GM21576 (cell line): ENCODE measurements around the gene LEMD1.
A peak's percentile ranks its signal among the peaks of the same experiment; 100 is the strongest.

ENCODE experiments used
- ATAC-seq: cut with Tn5 transposase; IDR thresholded peaks from one replicate; pipeline ENCODE4 v1.9.1; 2021; ENCODE audit warnings: mild to moderate bottlenecking, moderate library complexity; ENCODE audit not compliant: unreplicated experiment

LEMD1 gene

GRCh38 chr1:205357567-205357966 is 64.3 kb downstream of the LEMD1 start:
- no peak for ATAC-seq

DNA sequence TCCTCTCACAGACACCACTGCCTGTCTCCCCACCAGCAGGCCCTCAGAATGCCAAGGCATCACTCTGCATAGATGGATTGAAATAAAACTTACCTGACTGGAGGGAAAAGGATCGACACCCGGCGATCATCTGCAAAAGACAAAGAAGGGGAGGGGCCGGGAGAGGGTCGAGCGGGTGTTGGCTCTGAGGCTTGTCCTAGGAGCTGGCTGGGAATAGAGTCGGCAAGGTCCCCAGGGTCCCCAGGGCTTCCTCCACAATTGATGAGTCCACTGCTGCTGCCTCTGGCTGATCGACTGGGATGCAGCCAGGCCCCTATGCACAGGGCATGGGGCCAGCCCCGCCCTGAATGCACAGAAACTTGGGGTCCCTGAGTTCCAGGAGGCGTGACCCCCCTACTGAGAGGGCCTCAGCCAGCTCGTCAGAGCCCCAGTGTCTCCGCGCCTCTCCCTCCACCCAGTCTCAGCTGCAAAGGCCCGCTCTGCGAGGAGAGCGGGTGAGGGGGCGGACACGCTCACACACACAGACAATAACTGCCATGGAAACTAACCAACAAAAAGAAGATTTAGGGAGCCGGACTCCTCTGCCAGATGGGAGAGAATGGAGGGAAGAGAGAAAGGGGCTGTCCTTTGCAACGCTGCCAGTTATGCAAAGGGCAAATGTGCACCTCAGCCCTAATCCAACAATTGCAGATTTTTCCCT is 65.3 kb downstream of the LEMD1 start, which contains the start of gene KLHDC8A:
Gene KLHDC8A, minus strand, starts transcription at position 483 of the 700 bp plus-strand sequence. CDS start 13,318 bp downstream, outside the sequence.
- no peak for ATAC-seq

DNA sequence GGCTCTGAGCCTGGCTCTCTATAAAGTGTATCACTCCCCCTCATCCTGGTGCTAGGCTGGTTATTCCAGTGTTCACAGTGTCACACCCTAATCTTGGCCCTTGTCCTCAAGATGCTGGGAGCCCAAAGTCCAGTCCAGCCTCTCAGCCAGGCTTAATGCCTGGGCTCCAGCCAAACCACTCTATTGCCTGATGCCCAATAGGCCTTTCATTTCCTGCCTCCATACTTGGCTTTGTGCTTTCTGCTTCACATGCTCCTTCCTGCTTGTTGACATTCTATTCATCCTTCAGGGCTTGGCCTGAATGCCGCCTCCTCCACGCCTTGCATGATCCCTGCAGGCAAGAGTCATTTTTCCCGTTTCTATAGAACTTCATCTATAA is 66.8 kb downstream of the LEMD1 start:
- no peak for ATAC-seq

- ATAC-seq, result no peak
Measured at GRCh38 chr1:205354259-205355074, 67.4 kb downstream of the LEMD1 start.

DNA sequence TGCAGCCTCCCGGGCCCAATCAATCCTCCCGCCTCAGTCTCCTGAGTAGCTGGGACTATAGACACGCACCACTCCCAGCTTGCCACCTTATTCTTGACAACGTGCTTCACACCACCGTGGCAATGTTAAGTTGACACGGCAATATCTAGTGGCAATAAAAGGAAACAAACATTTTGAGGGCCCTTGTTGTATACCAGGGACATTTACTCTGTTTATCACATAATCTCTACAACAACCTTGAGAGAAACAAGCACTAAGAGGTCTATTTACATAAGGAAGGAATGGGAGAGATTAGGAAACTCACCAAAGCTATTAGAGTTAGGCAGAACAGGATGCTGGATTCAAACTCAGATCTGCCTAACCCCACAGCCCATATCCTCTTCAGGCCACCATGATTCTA is 68.2 kb downstream of the LEMD1 start:
- no peak for ATAC-seq

DNA sequence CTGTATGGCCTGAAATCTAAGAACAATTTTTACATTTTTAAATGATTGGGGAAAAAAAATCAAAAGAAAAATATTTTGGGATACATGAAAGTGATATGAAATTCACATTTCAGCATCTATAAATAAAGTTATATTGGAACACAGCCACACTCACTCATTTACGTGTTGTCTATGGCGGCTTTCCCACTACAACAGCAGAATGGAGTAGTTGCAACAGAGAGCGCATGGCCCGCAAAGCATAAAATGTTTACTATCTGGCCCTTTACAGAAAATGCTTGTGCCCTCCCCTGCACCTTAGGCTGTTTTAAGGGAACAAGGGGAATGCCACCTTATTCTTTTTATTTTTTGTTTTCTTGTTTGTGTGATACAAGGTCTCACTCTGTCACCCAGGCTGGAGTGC is 68.7 kb downstream of the LEMD1 start:
- ATAC-seq, result no peak

DNA sequence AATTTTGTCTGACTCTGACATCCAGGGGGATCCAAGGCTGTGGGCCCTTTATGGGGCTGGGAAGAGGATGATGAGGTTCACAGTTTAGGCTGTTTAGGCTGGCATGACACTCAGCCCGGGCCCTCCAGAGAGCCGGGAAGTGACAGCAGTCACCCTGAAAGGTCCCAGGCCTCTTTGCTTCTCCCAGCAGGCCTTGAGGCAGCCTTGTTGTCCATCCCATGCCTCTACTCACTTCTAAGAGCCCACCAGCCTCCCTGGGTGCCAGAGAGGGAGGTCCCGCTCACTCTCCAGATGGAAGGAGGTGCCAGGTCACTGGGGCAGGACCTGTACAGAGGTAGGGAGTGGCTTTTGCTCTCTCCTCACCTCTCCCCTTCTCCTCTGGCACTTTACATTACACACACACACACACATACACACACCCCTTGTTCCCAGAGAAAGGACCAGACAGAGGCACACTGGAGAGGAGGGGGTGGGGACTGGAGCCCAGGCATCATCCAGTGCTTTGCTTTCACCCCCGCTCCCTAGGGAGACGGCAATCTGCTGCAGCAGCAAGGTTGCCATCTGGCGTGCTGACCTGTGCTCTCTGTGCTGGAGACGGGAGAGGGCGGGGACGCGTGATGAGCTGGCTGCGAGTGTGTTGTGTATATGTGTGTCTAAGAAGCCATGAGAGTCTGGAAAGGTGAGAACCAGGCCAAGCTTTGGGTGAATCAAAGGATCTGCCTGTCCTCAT is 69.7 kb downstream of the LEMD1 start:
- no peak for ATAC-seq

- ATAC-seq, result no peak
Measured at GRCh38 chr1:205350691-205351141, 71.1 kb downstream of the LEMD1 start.

GRCh38 chr1:205350124-205350523 is 71.7 kb downstream of the LEMD1 start:
- no peak for ATAC-seq

- ATAC-seq, result no peak
Measured at GRCh38 chr1:205348554-205349487, 73.0 kb downstream of the LEMD1 start.

DNA sequence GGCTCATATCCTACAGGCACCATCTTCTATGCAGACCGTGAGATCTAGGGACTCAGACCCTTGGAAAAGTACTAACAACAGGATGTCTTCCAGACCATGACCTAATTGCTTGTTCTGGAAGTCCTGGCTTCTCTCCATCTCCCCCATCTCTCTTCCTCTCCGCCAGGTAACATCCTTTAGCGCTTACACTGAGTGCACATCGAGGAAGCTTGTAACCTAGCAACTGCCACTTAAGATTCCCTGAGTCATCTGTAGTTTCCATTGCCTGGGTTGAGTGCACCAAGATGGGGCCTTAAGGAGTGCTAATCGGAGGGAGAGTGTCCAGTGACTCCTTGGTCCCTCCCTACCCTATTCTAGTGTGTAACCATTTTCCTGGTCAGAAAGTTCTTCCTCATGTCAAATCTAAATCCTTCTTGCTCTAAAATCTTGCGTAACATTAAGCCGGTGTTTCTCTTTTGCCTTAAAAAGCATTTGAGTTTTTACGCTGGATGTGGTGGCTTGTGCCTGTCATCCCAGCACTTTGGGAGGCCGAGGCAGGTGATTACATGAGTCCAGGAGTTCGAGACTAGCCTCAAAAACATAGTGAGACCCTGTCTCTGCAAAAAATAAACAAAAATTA is 74.8 kb downstream of the LEMD1 start:
- ATAC-seq, result no peak

GRCh38 chr1:205345761-205346160 is 76.1 kb downstream of the LEMD1 start:
- ATAC-seq, result no peak

- ATAC-seq, result no peak
Measured at GRCh38 chr1:205344066-205344928, 77.6 kb downstream of the LEMD1 start.

GRCh38 chr1:205343431-205344065 is 78.3 kb downstream of the LEMD1 start:
- no peak for ATAC-seq

DNA sequence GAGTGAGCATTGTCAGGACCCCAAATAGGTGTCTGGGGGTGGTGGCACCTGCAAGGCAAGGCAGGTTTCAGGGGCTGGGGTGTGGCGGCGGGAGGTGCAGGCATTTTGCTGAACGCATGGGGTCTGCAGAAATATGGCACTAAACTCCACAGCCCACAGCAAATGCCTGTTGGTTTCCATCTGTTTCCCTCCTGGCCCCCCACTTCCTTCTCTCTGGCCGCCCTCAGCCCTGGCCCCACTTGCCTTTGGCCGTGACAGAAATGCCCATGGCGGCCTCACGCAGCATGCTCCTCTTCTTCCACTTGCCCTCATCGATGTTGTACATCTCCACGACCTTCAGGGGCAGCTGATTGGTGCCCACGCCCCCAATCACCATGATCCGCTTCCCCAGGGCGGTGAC is 78.9 kb downstream of the LEMD1 start:
- no peak for ATAC-seq

- ATAC-seq, result no peak
Measured at GRCh38 chr1:205340676-205341075, 81.2 kb downstream of the LEMD1 start.

DNA sequence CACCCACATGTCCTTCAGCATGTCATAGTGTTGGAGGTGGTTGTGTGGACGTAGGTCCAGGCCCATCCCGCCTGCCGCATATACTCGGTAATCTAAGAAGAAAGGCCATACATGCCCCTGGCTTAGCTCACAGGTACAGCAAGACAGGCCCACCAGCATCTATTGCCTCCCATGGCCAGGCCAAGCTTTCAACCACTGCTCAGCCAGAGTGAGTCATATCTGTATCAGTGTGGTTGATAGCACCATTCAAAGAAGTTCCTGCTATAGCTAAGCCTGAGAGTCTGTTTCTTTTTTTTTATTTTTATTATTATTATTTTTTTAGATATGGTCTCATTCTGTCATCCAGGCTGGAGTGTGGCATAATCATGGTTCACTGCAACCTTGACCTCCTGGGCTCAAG is 82.1 kb downstream of the LEMD1 start:
- peak; percentile 82 for ATAC-seq

- no peak for ATAC-seq
Measured at GRCh38 chr1:205339197-205339702, 82.6 kb downstream of the LEMD1 start.
